ENCODE data around the gene PHF12. TPM values are rescaled to one million over a fixed set of nuclear protein-coding genes. Genes with fewer than 3 reads are reported as not detected.
A peak's percentile ranks its signal among the peaks of the same experiment; 100 is the strongest.
"Not testable (repeated sequence)": the region's sequence is repeated elsewhere in the genome, so short reads cannot be mapped to it uniquely, and the experiment has no call there.

The PHF12 gene
- total RNA-seq, 1 experiment from 2014 or later: 53.2 TPM

DNA sequence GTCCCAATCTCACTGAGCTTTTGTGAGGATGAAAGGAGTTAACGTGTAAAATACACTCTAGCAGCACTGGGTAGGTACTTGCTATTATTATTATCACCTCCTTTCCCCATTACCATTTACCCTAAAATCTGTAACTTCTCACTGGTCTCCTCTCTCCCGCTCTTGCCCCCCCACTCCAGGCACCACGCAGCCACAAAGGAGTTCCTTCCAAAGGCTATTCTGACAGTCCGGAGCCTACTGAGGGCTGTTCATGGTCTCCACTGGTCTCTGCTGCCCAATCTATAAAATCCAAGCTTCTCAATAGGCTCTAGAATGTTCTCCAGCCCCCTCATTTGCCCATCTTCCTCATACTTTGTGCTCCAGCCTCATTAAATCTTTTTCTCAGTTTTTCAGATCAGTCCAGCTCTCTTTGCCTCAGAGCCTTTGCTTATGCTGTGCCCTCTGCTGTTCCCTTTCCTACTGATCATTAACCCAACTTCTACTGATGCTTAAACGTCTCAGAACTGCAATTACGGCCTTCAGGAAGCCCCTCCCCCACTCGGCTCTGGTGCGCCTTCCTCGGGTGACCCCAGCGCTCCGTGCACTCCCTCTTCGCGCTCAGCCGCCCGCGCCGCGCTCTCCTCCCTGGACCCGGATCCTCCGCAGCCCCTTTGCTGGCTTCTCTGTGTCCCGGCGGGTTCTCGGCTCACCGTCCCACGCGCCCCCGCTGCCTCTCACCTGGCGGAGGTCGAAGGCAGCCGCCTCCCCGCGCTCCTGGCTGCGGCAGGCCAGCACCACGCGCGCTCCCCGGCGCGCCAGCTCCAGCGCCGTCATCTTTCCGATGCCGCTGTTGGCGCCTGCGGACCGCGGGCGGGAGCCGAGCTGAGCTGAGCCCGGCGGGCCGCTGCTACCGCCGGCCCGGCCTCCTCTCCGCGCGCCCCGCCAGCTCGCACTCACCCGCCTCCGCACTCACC lies 49.2 kb downstream of the PHF12 start:
- Histone ChIP-seq H3K4me3 (ENCODE audit: insufficient read depth, low read depth, low read length) (peak overlapping the region; percentile 72), H3K27me3 (ENCODE audit: control insufficient read depth, insufficient read depth, low read length) (no peaks in the 10 kb centered on the region; the same call in 1 of the 2 replicates), H3K36me3 (replicated peaks; ENCODE audit: control insufficient read depth, insufficient read depth, low read length) (peaks cover 13% of the 10 kb centered on the region)
- peak; percentile 87 for DNase-seq

DNA sequence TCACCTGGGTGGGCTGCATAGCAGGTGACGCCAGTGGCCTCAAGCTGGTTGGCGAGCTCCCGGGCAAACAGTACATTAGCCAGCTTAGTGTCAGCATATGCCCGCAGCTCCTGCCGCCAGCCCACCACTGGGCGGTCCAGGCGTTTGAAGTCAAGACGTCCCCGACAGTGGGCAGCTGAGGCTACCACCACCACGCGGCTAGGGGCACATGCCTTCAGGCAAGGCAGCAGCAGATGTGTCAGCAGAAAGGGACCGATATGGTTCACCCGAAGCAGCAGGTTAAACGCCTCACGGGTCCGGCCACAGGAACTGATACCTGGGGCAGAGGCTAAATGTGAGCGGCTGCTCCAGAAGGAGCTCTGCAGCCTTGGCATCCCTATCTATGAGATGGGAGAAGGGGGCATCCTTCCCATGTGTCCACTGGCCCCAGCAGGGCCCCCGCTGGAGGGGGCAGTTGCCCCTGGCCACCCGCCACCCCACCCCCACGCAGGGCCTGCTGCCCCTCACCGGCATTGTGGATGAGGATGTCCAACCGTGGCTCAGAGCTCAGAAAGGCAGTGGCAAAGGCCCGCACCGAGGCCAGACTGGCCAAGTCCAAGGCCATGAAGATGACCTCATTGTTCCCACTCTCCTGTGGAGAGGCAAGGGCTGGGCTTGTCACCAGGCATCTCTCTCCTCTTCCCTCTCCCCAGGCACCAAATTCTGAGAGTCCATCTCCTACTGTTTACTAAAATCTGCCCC lies 50.2 kb downstream of the PHF12 start:
- peak; percentile 42 for DNase-seq
- no peak overlapping the region for H3K4me3 ChIP-seq (ENCODE audit: insufficient read depth, low read depth, low read length)
- H3K36me3 ChIP-seq (replicated peaks; ENCODE audit: control insufficient read depth, insufficient read depth, low read length): peaks cover 5% of the 10 kb centered on the region
- no peaks in the 10 kb centered on the region; the same call in 1 of the 2 replicates for H3K27me3 ChIP-seq (ENCODE audit: control insufficient read depth, insufficient read depth, low read length)

DNA sequence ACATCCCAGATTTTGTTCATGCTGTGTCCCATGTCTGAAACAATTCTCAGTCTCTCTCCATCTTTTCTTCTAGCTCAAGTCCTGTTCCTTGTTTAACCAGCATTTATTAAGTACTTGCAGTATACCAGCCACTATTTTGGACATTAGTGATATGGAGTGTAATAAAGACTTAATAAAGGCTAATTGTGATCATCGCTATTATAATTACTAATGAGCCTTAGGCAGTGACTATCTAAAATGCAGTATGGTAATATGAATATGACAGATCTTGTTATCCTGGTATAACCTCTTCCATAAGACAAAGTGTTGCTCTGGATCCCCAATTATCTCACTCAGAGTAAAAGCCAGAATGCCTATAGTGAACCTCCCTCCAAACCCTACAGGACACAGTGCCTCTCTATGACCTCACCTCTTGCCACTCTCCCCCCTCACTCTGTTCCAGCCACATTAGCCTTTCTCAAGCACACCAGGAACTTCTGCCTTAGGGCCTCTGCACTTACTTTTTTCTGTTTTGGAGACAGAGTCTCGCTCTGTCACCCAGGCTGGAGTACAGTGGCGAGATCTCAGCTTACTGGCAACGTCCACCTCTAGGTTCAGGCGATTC lies 52.0 kb downstream of the PHF12 start:
- no peak for DNase-seq
- Histone ChIP-seq H3K36me3 (replicated peaks; ENCODE audit: control insufficient read depth, insufficient read depth, low read length) (peaks cover 3% of the 10 kb centered on the region), H3K27me3 (ENCODE audit: control insufficient read depth, insufficient read depth, low read length) (no peaks in the 10 kb centered on the region; the same call in 1 of the 2 replicates), H3K4me3 (ENCODE audit: insufficient read depth, low read depth, low read length) (no peak overlapping the region)

DNA sequence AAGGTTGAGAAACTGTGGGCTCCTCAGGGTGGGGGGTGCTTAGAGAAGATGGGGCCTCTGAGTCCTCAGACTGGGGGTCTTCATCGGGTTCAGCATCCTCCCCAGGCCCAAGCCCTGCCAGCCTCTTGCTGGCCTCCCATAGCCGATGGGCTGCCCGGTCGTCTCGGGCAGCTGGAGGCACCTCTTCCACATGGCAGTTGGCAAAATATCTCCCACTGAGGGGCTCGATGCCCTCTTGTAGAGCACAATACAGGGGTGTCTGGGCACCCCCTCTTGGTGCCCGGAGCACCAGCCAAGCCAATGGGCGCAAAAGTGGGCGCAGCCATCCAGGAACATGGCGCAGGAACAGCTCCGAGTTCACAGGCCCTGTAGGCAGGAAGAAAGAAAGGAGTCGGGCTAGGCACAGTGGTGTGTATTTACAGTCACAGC lies 52.8 kb downstream of the PHF12 start:
- Histone ChIP-seq H3K4me3 (ENCODE audit: insufficient read depth, low read depth, low read length) (no peak overlapping the region), H3K27me3 (ENCODE audit: control insufficient read depth, insufficient read depth, low read length) (no peaks in the 10 kb centered on the region; the same call in 1 of the 2 replicates), H3K36me3 (replicated peaks; ENCODE audit: control insufficient read depth, insufficient read depth, low read length) (peaks cover 3% of the 10 kb centered on the region)
- peak; percentile 39 for DNase-seq

DNA sequence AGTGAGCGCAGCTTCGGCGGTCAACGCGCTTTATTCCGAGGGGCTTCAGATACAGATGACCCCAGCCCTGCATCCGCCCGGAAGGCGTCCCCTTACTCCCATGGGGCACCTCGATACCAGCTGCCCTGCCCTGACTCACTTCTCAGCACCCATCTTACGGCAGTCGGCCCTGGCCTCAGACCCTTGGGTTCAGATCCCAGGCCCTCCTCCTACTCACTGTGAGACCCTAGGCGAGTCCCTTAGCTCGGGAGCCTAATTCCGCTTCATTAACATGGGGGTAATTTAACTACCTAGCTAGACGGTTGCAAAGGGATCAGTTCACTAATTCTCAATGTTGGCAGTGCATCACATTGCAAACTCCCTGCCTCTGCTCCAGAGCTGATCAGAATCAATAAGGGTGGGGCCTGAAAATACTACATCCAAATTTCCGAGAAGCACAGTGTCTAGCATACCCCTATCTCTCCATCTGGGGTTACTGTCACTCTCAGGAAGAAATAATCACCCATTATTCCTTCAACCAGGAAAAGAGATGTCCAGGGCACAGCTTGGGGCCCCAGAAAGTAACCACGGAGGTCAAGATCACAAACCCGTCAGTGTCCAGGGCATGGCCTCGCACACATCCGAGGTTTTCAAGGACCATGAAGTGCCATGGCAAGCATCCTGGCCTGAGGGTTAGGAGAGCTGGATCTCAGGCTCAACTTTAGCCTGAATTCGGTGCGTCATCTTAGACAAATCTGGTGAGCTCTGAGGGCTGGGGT lies 53.4 kb downstream of the PHF12 start:
- H3K27me3 ChIP-seq (ENCODE audit: control insufficient read depth, insufficient read depth, low read length): no peaks in the 10 kb centered on the region; the same call in 1 of the 2 replicates
- H3K4me3 ChIP-seq (ENCODE audit: insufficient read depth, low read depth, low read length): peak overlapping the region; percentile 98
- DNase-seq: no peak
- peaks cover 3% of the 10 kb centered on the region for H3K36me3 ChIP-seq (replicated peaks; ENCODE audit: control insufficient read depth, insufficient read depth, low read length)

DNA sequence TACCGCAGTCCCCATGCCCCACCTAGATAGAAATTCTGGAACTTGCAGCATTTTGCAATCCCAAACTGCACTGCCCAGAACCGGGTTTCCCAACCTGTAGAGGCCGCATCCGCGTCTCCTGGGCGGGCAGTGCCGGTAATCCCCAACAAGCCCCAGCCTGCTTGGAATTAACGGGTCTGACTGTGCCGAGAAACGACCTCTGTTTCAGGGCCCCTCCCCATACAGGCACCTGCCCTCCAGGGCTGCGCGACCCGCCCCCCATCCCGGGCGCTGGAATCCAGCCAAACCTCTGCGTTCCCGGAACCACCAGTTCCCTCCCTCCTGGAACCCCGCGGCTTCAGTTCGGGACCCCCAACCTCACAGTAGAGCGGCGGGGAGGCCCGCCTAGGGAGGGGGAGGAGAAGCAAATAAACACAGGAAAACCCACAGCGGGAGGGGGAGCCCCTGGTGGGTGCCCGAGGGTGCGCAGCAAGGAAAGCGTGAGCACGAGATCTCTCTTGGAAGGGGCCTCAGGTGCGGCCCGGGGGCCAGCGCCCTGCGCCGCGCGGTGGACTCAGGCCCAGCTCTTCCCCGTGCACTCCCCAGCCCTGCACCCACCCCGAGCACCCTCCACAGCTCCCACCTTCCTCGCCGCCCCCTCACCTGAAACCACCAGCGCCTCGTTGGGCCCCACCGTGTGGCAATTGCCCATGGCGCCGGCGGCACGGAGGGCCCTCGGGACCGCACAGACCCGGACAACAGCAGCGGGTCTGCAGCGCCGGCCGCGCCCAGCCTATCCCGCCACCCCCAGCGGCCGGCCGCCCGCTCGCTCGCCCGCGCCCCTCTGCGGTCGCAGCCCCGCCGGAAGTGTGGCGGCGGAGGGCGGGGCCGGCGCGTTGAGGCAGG lies 54.2 kb downstream of the PHF12 start, which contains the start of gene FLOT2:
TSS of gene FLOT2 (minus strand) at position 850 of the 885 bp plus-strand sequence. CDS start at position 691, 159 bp downstream.
- peaks cover 3% of the 10 kb centered on the region for H3K36me3 ChIP-seq (replicated peaks; ENCODE audit: control insufficient read depth, insufficient read depth, low read length)

DNA sequence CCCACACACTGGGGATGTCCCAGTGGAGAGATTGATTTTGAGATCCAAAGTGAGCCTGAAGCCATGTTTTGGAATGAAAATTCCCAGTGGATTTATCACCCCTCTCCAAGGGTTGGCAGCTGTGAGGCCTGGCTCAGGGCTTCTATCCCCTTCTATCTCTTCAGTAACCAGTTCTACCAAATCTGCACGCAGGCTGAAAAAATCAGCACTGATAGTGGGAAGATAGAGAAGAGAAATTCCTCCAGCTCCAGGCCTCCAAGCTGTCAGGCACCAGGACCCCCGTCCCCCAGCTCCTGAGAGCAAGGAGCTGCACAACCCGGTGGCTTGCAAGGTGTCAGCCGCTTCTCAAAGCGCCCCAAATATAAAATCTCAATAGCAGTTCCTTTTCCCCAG lies 54.8 kb downstream of the PHF12 start:
- DNase-seq: no peak
- Histone ChIP-seq H3K36me3 (replicated peaks; ENCODE audit: control insufficient read depth, insufficient read depth, low read length) (peaks cover 3% of the 10 kb centered on the region), H3K4me3 (ENCODE audit: insufficient read depth, low read depth, low read length) (peak overlapping the region; percentile 98), H3K27me3 (ENCODE audit: control insufficient read depth, insufficient read depth, low read length) (no peaks in the 10 kb centered on the region)

More for the DNA sequence above, 54.2 kb downstream of the PHF12 start, which contains the start of gene FLOT2:
- Histone ChIP-seq H3K27me3 (ENCODE audit: control insufficient read depth, insufficient read depth, low read length) (no peaks in the 10 kb centered on the region; the same call in 1 of the 2 replicates), H3K4me3 (ENCODE audit: insufficient read depth, low read depth, low read length) (peak within 1 kb of the TSS; percentile 98)
- peak; percentile 95 for DNase-seq

DNA sequence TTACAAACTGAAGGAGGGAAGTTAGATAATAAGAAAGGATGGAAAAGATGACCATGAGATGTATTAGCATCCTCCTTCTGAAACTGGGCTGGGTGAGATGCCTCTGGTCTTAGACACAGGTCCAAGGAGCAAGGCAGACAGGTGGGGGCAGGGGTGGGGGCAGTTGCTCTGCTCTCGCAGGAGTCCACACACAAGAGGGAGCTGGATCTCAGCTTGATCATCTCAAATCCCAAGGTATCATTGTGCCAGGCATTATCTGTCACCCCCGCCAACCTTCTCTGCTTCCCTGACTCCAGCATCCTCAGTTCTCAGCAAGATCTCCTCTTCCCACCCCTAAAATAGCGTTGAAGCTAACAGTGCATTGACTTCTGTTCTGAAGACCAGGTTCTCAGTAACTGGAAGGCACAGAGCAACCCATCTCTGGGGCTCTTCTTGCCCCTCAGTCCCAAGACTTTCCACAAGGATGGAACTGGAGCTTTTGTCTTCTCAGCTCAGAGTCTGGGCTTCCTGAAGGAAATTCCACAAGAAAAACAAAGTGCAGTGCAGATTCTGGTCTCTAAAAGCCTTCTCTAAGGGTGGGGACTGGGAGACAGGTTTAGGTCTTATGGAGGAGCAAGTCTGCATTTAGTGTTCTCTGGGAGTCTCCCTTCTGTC lies 55.4 kb downstream of the PHF12 start:
- peaks cover 3% of the 10 kb centered on the region for H3K36me3 ChIP-seq (replicated peaks; ENCODE audit: control insufficient read depth, insufficient read depth, low read length)
- DNase-seq: no peak
- H3K4me3 ChIP-seq (ENCODE audit: insufficient read depth, low read depth, low read length): peak overlapping the region; percentile 98
- H3K27me3 ChIP-seq (ENCODE audit: control insufficient read depth, insufficient read depth, low read length): no peaks in the 10 kb centered on the region

DNA sequence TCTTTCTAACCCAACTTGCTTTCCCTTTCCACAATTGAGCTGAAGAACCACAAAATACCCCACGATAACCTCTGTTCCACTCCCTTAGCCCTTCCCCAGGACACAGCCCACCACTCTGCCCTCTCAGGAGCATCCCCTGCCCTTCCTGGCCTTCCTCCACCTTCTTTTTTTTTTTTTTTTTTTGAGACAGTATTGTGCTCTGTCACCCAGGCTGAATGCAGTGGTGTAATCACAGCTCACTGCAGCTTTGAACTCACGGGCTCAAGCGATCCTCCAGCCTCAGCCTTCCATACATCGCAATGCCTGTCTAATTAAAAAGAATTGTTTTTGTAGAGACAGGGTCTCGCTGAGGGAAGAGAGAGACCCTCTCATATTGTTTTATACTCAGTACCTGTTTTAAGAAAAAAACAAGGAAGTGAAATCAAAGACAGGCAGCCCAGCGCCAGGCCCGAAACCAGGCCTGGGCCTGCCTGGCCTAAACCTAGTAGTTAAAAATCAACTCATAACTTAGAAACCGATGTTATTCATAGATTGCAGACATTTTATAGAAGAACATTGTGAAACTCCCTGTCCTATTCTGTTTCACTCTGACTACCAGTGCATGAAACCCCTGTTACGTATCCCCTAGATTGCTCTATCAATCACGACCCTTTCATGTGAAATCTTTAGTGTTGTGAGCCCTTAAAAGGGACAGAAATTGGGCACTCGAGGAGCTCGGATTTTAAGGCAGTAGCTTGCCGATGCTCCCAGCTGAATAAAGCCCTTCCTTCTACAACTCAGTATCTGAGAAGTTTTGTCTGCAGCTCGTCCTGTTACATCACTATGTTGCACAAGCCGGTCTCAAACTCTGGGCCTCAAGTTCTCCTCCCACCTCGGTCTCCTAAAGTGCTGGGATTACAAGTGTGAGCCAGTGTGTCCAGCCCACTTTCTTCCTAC lies 57.8 kb downstream of the PHF12 start:
- DNase-seq; H3K27me3 ChIP-seq (ENCODE audit: control insufficient read depth, insufficient read depth, low read length); H3K4me3 ChIP-seq (ENCODE audit: insufficient read depth, low read depth, low read length); H3K36me3 ChIP-seq (replicated peaks; ENCODE audit: control insufficient read depth, insufficient read depth, low read length): not testable (repeated sequence)

DNA sequence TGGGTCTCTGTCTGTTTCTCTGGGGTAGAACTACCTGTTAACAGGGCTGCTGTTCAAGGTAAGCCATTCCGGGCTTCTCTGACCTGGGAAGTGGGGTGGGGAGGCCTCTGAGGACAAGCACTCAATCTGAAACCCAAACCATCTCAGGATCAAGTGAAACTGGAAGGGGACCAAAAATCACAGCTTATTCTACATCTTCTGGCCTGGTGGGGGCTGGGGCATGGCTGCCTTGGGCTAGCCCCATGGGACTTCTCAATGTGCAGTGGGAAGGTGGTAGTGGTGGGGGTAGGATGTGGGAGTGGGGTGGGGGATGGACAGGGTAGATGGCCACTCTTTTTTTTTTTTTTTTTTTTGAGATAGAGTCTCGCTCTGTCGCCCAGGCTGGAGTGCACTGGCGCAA lies 59.3 kb downstream of the PHF12 start:
- no peak for DNase-seq

DNA sequence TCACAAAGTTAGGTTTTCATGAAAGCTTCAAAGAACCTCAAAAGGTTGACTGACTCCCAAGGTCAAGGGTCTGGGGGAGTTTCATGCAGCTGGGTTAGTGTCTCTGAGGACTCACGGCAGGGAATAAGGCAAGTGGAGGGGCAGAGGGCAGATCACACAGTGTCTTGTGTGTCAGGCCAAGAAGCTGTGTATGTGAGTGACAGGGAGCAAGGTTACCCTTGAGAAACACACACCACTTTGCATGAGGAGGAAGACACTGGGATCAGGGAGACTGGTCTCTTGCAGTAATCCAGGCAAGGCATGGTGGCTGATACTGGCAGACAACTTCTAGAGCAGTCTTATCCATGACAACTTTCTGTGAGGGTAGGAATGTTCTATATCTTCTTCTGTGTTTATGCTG lies 60.1 kb downstream of the PHF12 start:
- Histone ChIP-seq H3K36me3 (replicated peaks; ENCODE audit: control insufficient read depth, insufficient read depth, low read length) (no peaks in the 10 kb centered on the region; the same call in none of the 2 replicates), H3K27me3 (ENCODE audit: control insufficient read depth, insufficient read depth, low read length) (no peaks in the 10 kb centered on the region), H3K4me3 (ENCODE audit: insufficient read depth, low read depth, low read length) (no peak overlapping the region)
- DNase-seq: no peak

More for the DNA sequence above, 59.3 kb downstream of the PHF12 start:
- no peaks in the 10 kb centered on the region for H3K27me3 ChIP-seq (ENCODE audit: control insufficient read depth, insufficient read depth, low read length)
- H3K4me3 ChIP-seq (ENCODE audit: insufficient read depth, low read depth, low read length): no peak overlapping the region
- H3K36me3 ChIP-seq (replicated peaks; ENCODE audit: control insufficient read depth, insufficient read depth, low read length): no peaks in the 10 kb centered on the region; the same call in none of the 2 replicates

DNA sequence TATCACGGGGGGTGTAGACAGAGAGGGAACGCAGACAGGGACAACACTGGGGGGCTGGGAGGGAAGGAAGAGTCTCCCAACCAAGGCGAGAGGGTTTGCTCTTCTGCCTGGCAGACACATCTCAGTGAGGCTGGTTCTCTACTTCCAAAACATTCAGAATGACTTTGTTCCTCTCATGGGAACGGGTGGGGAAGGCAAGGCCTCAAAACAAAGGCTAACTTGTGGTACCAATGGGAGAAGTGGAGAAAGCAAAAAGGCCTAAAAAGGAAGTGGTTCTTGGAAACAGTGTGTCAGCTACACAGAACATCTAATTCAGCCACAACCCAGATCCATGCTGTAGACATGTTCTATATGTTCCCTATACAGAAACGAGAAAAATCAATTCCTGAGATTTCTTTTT lies 61.3 kb downstream of the PHF12 start:
- Histone ChIP-seq H3K4me3 (ENCODE audit: insufficient read depth, low read depth, low read length) (no peak overlapping the region), H3K27me3 (ENCODE audit: control insufficient read depth, insufficient read depth, low read length) (no peaks in the 10 kb centered on the region), H3K36me3 (replicated peaks; ENCODE audit: control insufficient read depth, insufficient read depth, low read length) (peaks cover 1% of the 10 kb centered on the region; the same call in 1 of the 2 replicates)
- DNase-seq: no peak
